CD4-positive, alpha-beta T cell treated with Interleukin-4 for 4 hours (primary cell): Measurements from ENCODE around the gene WDR12.
"Not testable (repeated sequence)": the region's sequence is repeated elsewhere in the genome, so short reads cannot be mapped to it uniquely, and the experiment has no call there.

Experiments used
- DNase-seq: peaks from one replicate; pipeline ENCODE4 v3.0.0-alpha.2; 2020

Gene WDR12

DNA sequence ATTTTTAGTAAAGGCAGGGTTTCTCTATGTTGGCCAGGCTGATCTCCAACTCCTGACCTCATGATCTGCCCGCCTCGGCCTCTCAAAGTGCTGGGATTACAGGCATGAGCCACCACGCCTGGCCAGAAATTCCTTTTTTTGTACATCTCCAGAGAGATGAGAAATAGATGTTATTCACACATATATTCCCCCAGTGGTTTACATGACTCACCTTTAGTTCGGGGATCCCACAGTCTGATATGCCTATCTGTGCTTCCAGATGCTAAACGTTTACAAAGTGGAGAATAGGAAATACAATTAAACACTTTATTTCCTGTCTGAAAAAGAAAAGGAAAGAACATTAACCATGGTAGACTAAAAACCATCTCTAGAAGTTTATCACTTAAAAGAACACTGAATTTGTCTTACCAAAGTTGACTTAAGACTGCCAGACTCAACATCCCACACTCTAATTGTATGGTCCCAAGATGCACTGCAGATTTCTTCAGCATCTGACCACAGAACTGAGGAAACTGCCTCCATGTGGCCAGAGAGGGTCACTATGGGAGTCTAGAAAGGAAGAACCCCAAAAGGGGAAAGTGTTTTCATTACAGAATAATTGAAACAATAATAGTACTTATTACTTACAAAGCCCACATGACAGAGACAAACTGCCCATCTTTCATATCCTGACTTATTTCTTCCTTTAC, 27.3 kb downstream of the WDR12 start:
- no peak for DNase-seq

DNA sequence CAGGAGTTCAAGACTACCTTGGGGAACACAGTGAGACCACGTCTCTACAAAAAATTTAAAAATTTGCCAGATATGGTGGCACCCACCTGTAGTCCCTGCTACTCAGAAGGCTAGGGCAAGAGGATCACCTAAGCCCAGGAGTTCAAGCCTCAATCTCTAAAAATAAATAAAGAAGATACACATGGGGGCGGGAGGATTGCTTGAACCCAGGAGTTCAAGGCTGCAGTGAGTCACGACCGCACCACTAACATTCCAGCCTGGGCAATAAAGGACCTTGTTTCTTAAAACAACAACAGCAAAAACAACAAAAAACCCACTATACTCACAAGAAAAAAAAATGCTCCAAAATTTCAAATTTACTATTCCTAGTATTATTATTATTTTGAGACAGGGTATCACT, 29.9 kb downstream of the WDR12 start:
- no peak for DNase-seq

- DNase-seq: no peak
These were observed 33.8 kb downstream of the WDR12 start for GRCh38 chr2:202877699-202878098.

- DNase-seq: peak; percentile 14
These were observed 40.0 kb downstream of the WDR12 start, which contains the start of gene ICA1L for GRCh38 chr2:202871300-202872141. Gene ICA1L (minus strand): TSS chr2:202871766. CDS start chr2:202829009, 42,757 bp downstream.

- DNase-seq: peak; percentile 56
These were observed 40.8 kb downstream of the WDR12 start for GRCh38 chr2:202870431-202871299.

GRCh38 chr2:202861987-202862386, 49.5 kb downstream of the WDR12 start:
- no peak for DNase-seq

DNA sequence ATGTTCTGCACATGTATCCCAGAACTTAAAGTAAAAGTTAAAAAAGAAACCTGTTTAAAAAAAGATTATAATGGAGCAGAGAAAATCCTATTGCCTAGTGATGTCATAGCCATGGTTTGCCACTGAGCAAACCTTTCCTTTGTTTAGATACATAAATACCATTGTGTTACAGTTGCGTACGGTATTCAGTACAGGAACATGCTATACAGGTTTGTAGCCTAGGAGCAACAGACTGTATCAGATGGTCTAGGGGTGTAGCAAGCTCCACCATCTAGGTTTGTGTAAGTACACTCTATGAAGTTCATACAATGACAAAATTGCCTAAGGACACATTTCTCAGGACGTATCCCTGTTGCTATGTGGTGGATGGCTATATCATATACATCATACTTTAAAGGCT, 52.9 kb downstream of the WDR12 start:
- no peak for DNase-seq

- not testable (repeated sequence) for DNase-seq
These were observed 62.1 kb downstream of the WDR12 start for GRCh38 chr2:202849343-202849742.

DNA sequence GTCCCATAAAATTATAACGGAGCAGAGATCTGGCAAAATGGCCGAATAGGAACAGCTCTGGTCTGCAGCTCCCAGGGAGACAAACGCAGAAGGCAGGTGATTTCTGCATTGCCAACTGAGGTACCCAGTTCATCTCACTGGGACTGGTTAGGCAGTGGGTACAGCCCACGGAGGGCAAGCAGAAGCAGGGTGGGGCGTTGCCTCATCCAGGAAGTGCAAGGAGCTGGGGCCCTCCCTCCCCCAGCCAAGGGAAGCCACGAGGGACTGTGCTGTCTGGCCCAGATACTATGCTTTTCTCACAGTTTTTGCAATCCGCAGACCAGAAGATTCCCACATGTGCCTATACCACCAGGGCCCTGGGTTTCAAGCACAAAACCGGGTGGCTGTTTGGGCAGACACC, 62.7 kb downstream of the WDR12 start:
- DNase-seq: no peak

- DNase-seq: no peak
These were observed 63.6 kb downstream of the WDR12 start for GRCh38 chr2:202847693-202848524.

GRCh38 chr2:202844656-202845055, 66.8 kb downstream of the WDR12 start:
- no peak for DNase-seq

DNA sequence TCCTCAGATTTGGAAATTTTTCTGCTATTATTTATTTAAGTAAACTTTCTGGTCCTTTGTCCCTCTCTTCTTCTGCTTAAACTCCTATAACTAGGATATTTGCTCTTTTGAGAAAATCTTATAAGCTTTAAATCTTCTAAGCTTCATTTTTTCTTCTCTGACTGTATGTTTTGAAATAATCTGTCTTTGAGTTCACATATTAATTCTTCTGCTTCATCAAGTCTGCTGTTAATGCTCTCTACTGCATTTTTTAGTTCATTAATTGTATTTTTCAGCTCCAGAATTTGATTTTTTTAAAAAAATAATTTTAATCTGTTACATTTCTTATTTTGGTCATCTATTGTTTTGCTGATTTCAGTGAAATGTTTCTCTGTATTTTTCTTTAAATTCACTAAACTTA, 68.8 kb downstream of the WDR12 start:
- no peak for DNase-seq

DNA sequence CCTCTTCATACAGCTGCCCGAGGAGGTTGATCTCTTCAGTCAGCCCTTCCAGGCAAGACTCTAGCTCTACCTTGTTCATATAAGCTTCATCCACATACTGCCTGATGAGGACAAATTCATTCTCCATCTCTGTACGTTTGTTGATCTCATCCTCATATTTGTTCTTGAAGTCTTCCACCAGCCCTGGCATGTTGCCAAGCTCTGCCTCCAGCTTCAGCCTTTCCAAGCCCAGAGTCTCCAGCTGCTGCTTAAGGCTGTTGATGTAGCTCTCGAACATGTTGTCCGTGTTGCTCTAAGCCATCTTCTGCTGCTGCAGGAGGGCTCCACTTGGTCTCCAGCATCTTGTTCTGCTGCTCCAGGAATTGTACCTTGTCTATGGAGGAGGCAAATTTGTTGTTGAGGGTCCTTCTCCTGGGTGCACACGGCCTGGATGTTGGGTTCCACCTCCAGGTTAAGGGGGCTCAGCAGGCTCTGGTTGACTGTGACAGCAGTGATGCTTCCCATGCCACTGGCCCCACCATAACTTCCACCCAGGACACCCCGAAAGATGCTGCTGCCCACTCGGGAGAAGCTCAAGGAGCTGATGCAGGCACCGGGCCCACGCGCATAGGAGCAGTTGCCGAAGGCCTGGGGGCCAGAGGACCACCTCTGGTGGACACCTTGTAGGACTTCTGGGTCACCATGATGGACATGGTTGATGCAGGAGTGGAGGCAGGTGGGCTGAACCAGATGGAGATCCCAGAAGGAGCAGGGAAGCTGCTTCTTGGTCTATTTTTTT, 70.2 kb downstream of the WDR12 start:
- no peak for DNase-seq

DNA sequence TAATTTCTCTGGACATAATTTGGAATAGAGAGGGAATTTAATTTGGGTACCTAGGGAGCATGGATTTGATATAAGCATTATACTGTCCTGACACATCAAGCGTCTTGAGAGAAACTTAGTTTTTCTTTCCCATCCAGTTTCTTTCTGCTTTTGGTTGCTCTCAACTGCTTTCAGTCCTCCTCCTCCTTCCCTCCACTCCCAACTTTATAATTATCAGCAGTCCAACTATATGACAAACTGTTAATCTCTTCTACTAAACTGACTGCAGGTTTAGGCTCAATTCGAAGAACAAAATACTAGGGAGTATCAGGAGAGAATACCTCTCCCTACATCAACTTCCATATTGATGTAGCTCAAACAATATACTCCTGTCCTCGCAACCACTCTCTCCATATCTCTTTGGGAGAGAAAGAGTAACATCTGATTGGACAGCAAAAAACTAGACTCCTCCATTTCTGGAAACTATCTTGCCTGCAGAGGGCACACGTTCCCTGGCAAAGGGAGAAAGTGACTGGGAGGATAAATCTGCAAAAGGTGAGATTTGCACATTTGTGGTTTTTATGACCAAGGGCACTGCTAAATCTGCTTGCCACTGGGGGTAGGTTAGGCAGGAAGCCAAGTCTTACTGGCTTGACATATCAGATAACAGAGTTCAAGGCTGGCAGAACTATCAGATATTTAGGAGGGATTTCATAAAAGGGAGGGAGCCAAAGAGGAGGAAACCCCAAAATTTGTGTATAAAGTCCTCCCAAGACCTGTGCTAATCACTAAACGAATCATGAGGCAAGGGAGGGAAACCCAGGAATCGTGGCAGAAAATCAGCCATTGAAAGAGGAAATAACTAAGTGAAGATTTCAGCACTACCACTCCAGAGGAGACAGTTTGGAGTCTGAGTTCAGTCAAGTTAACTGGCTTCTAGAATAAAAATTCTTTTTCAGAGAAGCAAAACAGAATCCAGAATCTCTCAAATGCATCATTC, 79.9 kb downstream of the WDR12 start:
- peak; percentile 42 for DNase-seq

DNA sequence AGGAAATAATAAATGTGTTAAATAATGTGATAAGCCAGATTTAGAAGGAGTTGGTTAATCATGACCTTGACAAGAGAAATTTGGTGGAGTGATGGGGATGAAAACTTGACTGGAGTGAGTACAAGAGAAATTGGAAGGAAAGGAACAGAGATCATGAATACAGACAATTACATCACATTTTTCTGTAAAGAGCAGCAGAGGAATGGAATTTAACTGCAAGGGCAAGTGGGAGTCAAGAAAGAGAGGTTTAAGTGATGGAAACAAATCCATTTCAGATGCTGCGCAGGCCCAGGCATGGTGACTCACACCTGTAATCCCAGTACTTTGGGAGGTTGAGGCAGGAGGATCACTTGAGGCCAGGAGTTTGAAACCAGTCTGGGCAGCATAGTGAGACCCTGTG, 86.6 kb downstream of the WDR12 start:
- no peak for DNase-seq
